Activated T-helper 17 cell treated with anti-CD3 and anti-CD28 coated beads, Interleukin-2, amount 50 U/mL, for 72 hours (primary cell): ENCODE data around the gene KLHL8. TPM values are rescaled to one million over a fixed set of nuclear protein-coding genes. Genes with fewer than 3 reads are reported as not detected.

ENCODE experiments used
- ATAC-seq: fragments of 150-1000 bp; cut with Tn5 transposase; replicated peaks from 2 replicates; pipeline ENCODE4 v1.10.0; 2021; ENCODE audit warnings: mild to moderate bottlenecking, moderate library complexity
- H3K27ac Mint-ChIP-seq: one replicate; pipeline ENCODE4 v1.8.0; 2022; ENCODE audit warnings: mixed read lengths
- H3K27me3 Mint-ChIP-seq: one replicate; pipeline ENCODE4 v1.8.0; 2022; ENCODE audit warnings: mixed read lengths
- H3K36me3 Mint-ChIP-seq: one replicate; pipeline ENCODE4 v1.8.0; 2022; ENCODE audit warnings: low read depth, mild to moderate bottlenecking, mixed read lengths
- H3K4me1 Mint-ChIP-seq: one replicate; pipeline ENCODE4 v1.8.0; 2022; ENCODE audit warnings: mixed read lengths
- H3K4me3 Mint-ChIP-seq: one replicate; pipeline ENCODE4 v1.8.0; 2022; ENCODE audit warnings: mild to moderate bottlenecking, mixed read lengths
- H3K9me3 Mint-ChIP-seq: one replicate; pipeline ENCODE4 v1.8.0; 2022; ENCODE audit warnings: mixed read lengths
- total RNA-seq, 2 donors: library from RNA; stranded (reverse); gene quantifications; one replicate each; pipeline ENCODE4 v1.2.3, GENCODE V29; 2022

The KLHL8 gene
- total RNA-seq, 2 donors from 2014 or later, result 5.6 to 12.0 TPM

GRCh38 chr4:87213421-87214075, 6.9 kb downstream of the KLHL8 start:
- no peaks in the 10 kb centered on the region for H3K9me3 Mint-ChIP-seq
- no peak for ATAC-seq
- H3K4me3 Mint-ChIP-seq, result no peak overlapping the region
- no peak overlapping the region for H3K27ac Mint-ChIP-seq
- no peaks in the 10 kb centered on the region for H3K27me3 Mint-ChIP-seq
- peaks cover 4% of the 10 kb centered on the region for H3K4me1 Mint-ChIP-seq
- no peaks in the 10 kb centered on the region for H3K36me3 Mint-ChIP-seq

GRCh38 chr4:87211249-87211952, 9.0 kb downstream of the KLHL8 start:
- peaks cover 4% of the 10 kb centered on the region for H3K4me1 Mint-ChIP-seq
- no peak overlapping the region for H3K4me3 Mint-ChIP-seq
- no peaks in the 10 kb centered on the region for H3K9me3 Mint-ChIP-seq
- no peaks in the 10 kb centered on the region for H3K36me3 Mint-ChIP-seq
- H3K27ac Mint-ChIP-seq, result no peak overlapping the region
- ATAC-seq, result no peak
- H3K27me3 Mint-ChIP-seq, result no peaks in the 10 kb centered on the region

- Mint-ChIP-seq H3K36me3 (no peaks in the 10 kb centered on the region), H3K9me3 (no peaks in the 10 kb centered on the region), H3K27me3 (no peaks in the 10 kb centered on the region), H3K4me1 (peaks cover 4% of the 10 kb centered on the region), H3K4me3 (no peak overlapping the region), H3K27ac (no peak overlapping the region)
- no peak for ATAC-seq
Observed at GRCh38 chr4:87209696-87210095, 10.7 kb downstream of the KLHL8 start.

GRCh38 chr4:87209182-87209581, 11.2 kb downstream of the KLHL8 start:
- H3K4me3 Mint-ChIP-seq, result no peak overlapping the region
- no peak for ATAC-seq
- H3K27ac Mint-ChIP-seq, result no peak overlapping the region
- H3K4me1 Mint-ChIP-seq, result peaks cover 4% of the 10 kb centered on the region
- no peaks in the 10 kb centered on the region for H3K9me3 Mint-ChIP-seq
- H3K27me3 Mint-ChIP-seq, result no peaks in the 10 kb centered on the region
- no peaks in the 10 kb centered on the region for H3K36me3 Mint-ChIP-seq

GRCh38 chr4:87204559-87204958, 15.9 kb downstream of the KLHL8 start:
- Mint-ChIP-seq H3K4me3 (no peak overlapping the region), H3K27me3 (no peaks in the 10 kb centered on the region), H3K36me3 (no peaks in the 10 kb centered on the region), H3K4me1 (no peaks in the 10 kb centered on the region), H3K9me3 (peaks cover 8% of the 10 kb centered on the region), H3K27ac (no peak overlapping the region)
- ATAC-seq, result no peak

GRCh38 chr4:87196927-87197326, 23.5 kb downstream of the KLHL8 start:
- H3K9me3 Mint-ChIP-seq, result no peaks in the 10 kb centered on the region
- no peaks in the 10 kb centered on the region for H3K27me3 Mint-ChIP-seq
- no peak overlapping the region for H3K27ac Mint-ChIP-seq
- H3K4me1 Mint-ChIP-seq, result peaks cover 10% of the 10 kb centered on the region
- H3K4me3 Mint-ChIP-seq, result no peak overlapping the region
- no peak for ATAC-seq
- no peaks in the 10 kb centered on the region for H3K36me3 Mint-ChIP-seq

- no peak overlapping the region for H3K4me3 Mint-ChIP-seq
- peaks cover 10% of the 10 kb centered on the region for H3K4me1 Mint-ChIP-seq
- no peak overlapping the region for H3K27ac Mint-ChIP-seq
- no peaks in the 10 kb centered on the region for H3K27me3 Mint-ChIP-seq
- H3K36me3 Mint-ChIP-seq, result no peaks in the 10 kb centered on the region
- no peak for ATAC-seq
- no peaks in the 10 kb centered on the region for H3K9me3 Mint-ChIP-seq
Observed at GRCh38 chr4:87196146-87196545, 24.3 kb downstream of the KLHL8 start.

- Mint-ChIP-seq H3K36me3 (no peaks in the 10 kb centered on the region), H3K4me1 (peaks cover 6% of the 10 kb centered on the region), H3K27ac (no peak overlapping the region), H3K9me3 (no peaks in the 10 kb centered on the region), H3K27me3 (no peaks in the 10 kb centered on the region), H3K4me3 (no peak overlapping the region)
- ATAC-seq, result no peak
Observed at GRCh38 chr4:87193958-87194675, 26.3 kb downstream of the KLHL8 start.

- H3K36me3 Mint-ChIP-seq, result no peaks in the 10 kb centered on the region
- peak; percentile 23 for ATAC-seq
Observed at GRCh38 chr4:87192145-87192919, 28.1 kb downstream of the KLHL8 start.

GRCh38 chr4:87188932-87189331, 31.5 kb downstream of the KLHL8 start:
- H3K9me3 Mint-ChIP-seq, result no peaks in the 10 kb centered on the region
- no peak overlapping the region for H3K4me3 Mint-ChIP-seq
- H3K27me3 Mint-ChIP-seq, result no peaks in the 10 kb centered on the region
- no peaks in the 10 kb centered on the region for H3K4me1 Mint-ChIP-seq
- H3K27ac Mint-ChIP-seq, result no peak overlapping the region
- no peaks in the 10 kb centered on the region for H3K36me3 Mint-ChIP-seq
- ATAC-seq, result no peak

More at GRCh38 chr4:87192145-87192919, 28.1 kb downstream of the KLHL8 start:
- H3K9me3 Mint-ChIP-seq, result no peaks in the 10 kb centered on the region
- H3K27me3 Mint-ChIP-seq, result no peaks in the 10 kb centered on the region
- H3K27ac Mint-ChIP-seq, result no peak overlapping the region
- no peak overlapping the region for H3K4me3 Mint-ChIP-seq
- no peaks in the 10 kb centered on the region for H3K4me1 Mint-ChIP-seq

GRCh38 chr4:87188048-87188447, 32.4 kb downstream of the KLHL8 start:
- H3K27me3 Mint-ChIP-seq, result no peaks in the 10 kb centered on the region
- no peak for ATAC-seq
- H3K27ac Mint-ChIP-seq, result no peak overlapping the region
- no peaks in the 10 kb centered on the region for H3K36me3 Mint-ChIP-seq
- H3K9me3 Mint-ChIP-seq, result no peaks in the 10 kb centered on the region
- no peak overlapping the region for H3K4me3 Mint-ChIP-seq
- H3K4me1 Mint-ChIP-seq, result no peaks in the 10 kb centered on the region

- no peak for ATAC-seq
- no peaks in the 10 kb centered on the region for H3K9me3 Mint-ChIP-seq
- H3K36me3 Mint-ChIP-seq, result no peaks in the 10 kb centered on the region
- no peaks in the 10 kb centered on the region for H3K4me1 Mint-ChIP-seq
- H3K27ac Mint-ChIP-seq, result no peak overlapping the region
- no peaks in the 10 kb centered on the region for H3K27me3 Mint-ChIP-seq
- no peak overlapping the region for H3K4me3 Mint-ChIP-seq
Observed at GRCh38 chr4:87185146-87185870, 35.1 kb downstream of the KLHL8 start.

GRCh38 chr4:87180767-87181166, 39.7 kb downstream of the KLHL8 start:
- Mint-ChIP-seq H3K4me3 (no peak overlapping the region), H3K9me3 (no peaks in the 10 kb centered on the region), H3K27ac (no peak overlapping the region), H3K27me3 (no peaks in the 10 kb centered on the region), H3K36me3 (peaks cover 6% of the 10 kb centered on the region), H3K4me1 (no peaks in the 10 kb centered on the region)
- ATAC-seq, result no peak

- Mint-ChIP-seq H3K9me3 (no peaks in the 10 kb centered on the region), H3K27ac (no peak overlapping the region), H3K36me3 (peaks cover 13% of the 10 kb centered on the region), H3K4me3 (no peak overlapping the region), H3K27me3 (no peaks in the 10 kb centered on the region), H3K4me1 (no peaks in the 10 kb centered on the region)
- ATAC-seq, result no peak
Observed at GRCh38 chr4:87179751-87180150, 40.7 kb downstream of the KLHL8 start.
